Endothelial cell of umbilical vein (primary cell): ENCODE results near the gene SIRPG. TPM values are rescaled to one million over a fixed set of nuclear protein-coding genes. Genes with fewer than 3 reads are reported as not detected.

Experiments used
- BruUV-seq: library from RNA; stranded (reverse); fragments of 400-500 nt; replicated peaks from 2 replicates; lab custom pipeline; 2021; lab: Mats Ljungman, UMichigan
- CTCF ChIA-PET: fragments of 300-600, 350-600 bp; sonication (Branson Sonifier 250); formaldehyde crosslinking; loops from one replicate; lab custom pipeline; 2021; ENCODE audit warnings: antibody characterized with exemption, inconsistent platforms; lab: Charles Lee
- POLR2A ChIA-PET: fragments of 300-600, 350-600 bp; sonication (Branson Sonifier 250); formaldehyde crosslinking; loops from one replicate; lab custom pipeline; 2021; ENCODE audit warnings: antibody characterized with exemption, inconsistent platforms; lab: Charles Lee
- DNase-seq: peaks from one replicate; pipeline ENCODE4 v3.0.0-alpha.2; 2011; ENCODE audit warnings: low read depth, low spot score
- FAIRE-seq: peaks from 2 replicates; lab custom pipeline; 2011; peaks lifted over from hg19 to GRCh38; lab: Jason Lieb, UNC
- H2AFZ ChIP-seq: 2 replicates; pipeline ENCODE4 v1.6.0; 2012; ENCODE audit warnings: low read depth, low read length, control low read depth, inconsistent platforms
- H3K27ac ChIP-seq: 2 replicates; pipeline ENCODE4 v1.5.1; 2011; ENCODE audit warnings: low read depth, mild to moderate bottlenecking, control low read depth, low read length, moderate library complexity; ENCODE audit not compliant: insufficient read depth
- H3K27me3 ChIP-seq, 2 experiments: 2 replicates each; pipeline versions ENCODE4 v1.6.0 to v1.6.1; 2011; ENCODE audit warnings: low read length in 2 of 2, mixed read lengths in 1 of 2; ENCODE audit not compliant: control insufficient read depth in 2 of 2, insufficient read depth in 2 of 2
- H3K36me3 ChIP-seq, 2 experiments: 2 replicates in 1 of 2; 3 replicates in 1 of 2; pipeline ENCODE4 v1.5.1; 2011; ENCODE audit warnings: low read length in 2 of 2, mild to moderate bottlenecking in 1 of 2, moderate library complexity in 1 of 2; ENCODE audit not compliant: control insufficient read depth in 2 of 2, insufficient read depth in 2 of 2; ENCODE audit errors: extremely low read depth in 1 of 2
- H3K4me1 ChIP-seq: 3 replicates; pipeline ENCODE4 v1.5.1; 2011; ENCODE audit warnings: mild to moderate bottlenecking, low read length; ENCODE audit not compliant: control insufficient read depth, insufficient read depth; ENCODE audit errors: extremely low read depth
- H3K4me2 ChIP-seq: 2 replicates; pipeline ENCODE4 v1.6.1; 2011; ENCODE audit warnings: low read length, control low read depth, mixed read lengths; ENCODE audit not compliant: insufficient read depth
- H3K4me3 ChIP-seq, 3 experiments: fragments of 200-600 bp in 1 of 3; sonication (generic), shearing (Covaris generic) in 1 of 3; replicated peaks in 1 of 3; 2 replicates each; pipeline ENCODE4 v1.5.1; 2011 to 2016; ENCODE audit warnings: control low read depth in 3 of 3, low read length in 3 of 3, mild to moderate bottlenecking in 2 of 3, inconsistent platforms in 1 of 3, low read depth in 1 of 3, moderate library complexity in 1 of 3; ENCODE audit not compliant: insufficient read depth in 1 of 3
- H3K79me2 ChIP-seq: 2 replicates; pipeline ENCODE4 v1.6.0; 2012; ENCODE audit warnings: low read length, inconsistent platforms; ENCODE audit not compliant: control insufficient read depth, insufficient read depth
- H3K9ac ChIP-seq: replicated peaks from 2 replicates; pipeline ENCODE3; 2011; ENCODE audit warnings: low read length, control low read depth; ENCODE audit not compliant: insufficient read depth; ENCODE audit errors: extremely low read depth
- H3K9me1 ChIP-seq: replicated peaks from 3 replicates; pipeline ENCODE4 v1.6.0; 2011; ENCODE audit warnings: mild to moderate bottlenecking, low read length; ENCODE audit not compliant: control insufficient read depth, insufficient read depth; ENCODE audit errors: extremely low read depth
- H3K9me3 ChIP-seq: replicated peaks from 2 replicates; pipeline ENCODE4 v1.5.1; 2012; ENCODE audit warnings: low read length, inconsistent platforms; ENCODE audit not compliant: control insufficient read depth, insufficient read depth
- H4K20me1 ChIP-seq: replicated peaks from 2 replicates; pipeline ENCODE3; 2011; ENCODE audit warnings: mild to moderate bottlenecking, low read length; ENCODE audit not compliant: control insufficient read depth, insufficient read depth; ENCODE audit errors: extremely low read depth
- EZH2 ChIP-seq: IDR thresholded peaks from 2 replicates; pipeline ENCODE4 v1.6.1; 2012; ENCODE audit warnings: borderline replicate concordance, low read depth, mild to moderate bottlenecking, moderate library complexity, low read length, inconsistent platforms; ENCODE audit not compliant: severe bottlenecking
- GATA2 ChIP-seq: IDR thresholded peaks from 2 replicates; pipeline ENCODE4 v1.7.0; 2011; ENCODE audit warnings: low read depth, mild to moderate bottlenecking, moderate library complexity, mixed read lengths, low read length; ENCODE audit not compliant: insufficient read length, insufficient read depth
- JUN ChIP-seq: IDR thresholded peaks from 2 replicates; pipeline ENCODE4 v1.6.1; 2011; ENCODE audit warnings: borderline replicate concordance, low read depth; ENCODE audit not compliant: insufficient read length, insufficient read depth
- POLR2AphosphoS5 ChIP-seq: IDR thresholded peaks from 2 replicates; pipeline ENCODE4 v1.6.1; 2012; ENCODE audit warnings: low read depth, mild to moderate bottlenecking, control low read depth, low read length, moderate library complexity; ENCODE audit not compliant: insufficient read depth
- dilution Hi-C: fragments of 300-500 bp; cut with MboI; formaldehyde crosslinking; loops from one replicate; pipeline ENCODE4 v1.15.0; 2019; ENCODE audit warnings: low sequenced_read_pairs; ENCODE audit not compliant: extremely low pct_ligation_motif_present
- intact Hi-C: fragments of 100-400 bp; cut with micrococcal nuclease; formaldehyde crosslinking; loops from one replicate; pipeline ENCODE4 v1.10.0; 2022
- polyA plus RNA-seq, 4 experiments: library from polyadenylated mRNA; depleted of rRNA in 3 of 4; stranded (reverse) in 3 of 4; unstranded in 1 of 4; fragments of >200 nt; gene quantifications; 2 replicates each; pipeline versions ENCODE4 v1.2.1 to v1.2.3, GENCODE V29; 2011 to 2012; ENCODE audit warnings: missing spikeins in 1 of 4
- total RNA-seq: library from RNA; stranded (reverse); gene quantifications from 2 replicates; pipeline ENCODE4 v1.2.3, GENCODE V29; 2021
- TF ChIP-seq, protein P1 (sequence below): IDR thresholded peaks from 2 replicates; pipeline ENCODE4 v1.6.1; 2011; ENCODE audit not compliant: insufficient read depth, insufficient read length
- TF ChIP-seq, protein P2 (sequence below), 2 donors: IDR thresholded peaks; 1 replicate in 1 of 2; 2 replicates in 1 of 2; pipeline ENCODE4 v1.5.1; 2011; ENCODE audit warnings: low read length in 2 of 2, mild to moderate bottlenecking in 2 of 2, moderate library complexity in 2 of 2, control low read depth in 1 of 2, inconsistent platforms in 1 of 2, low read depth in 1 of 2; ENCODE audit not compliant: insufficient read depth in 1 of 2; ENCODE audit errors: extremely low read depth in 1 of 2

SIRPG gene
- total and polyA plus RNA-seq, 2 donors (not counting 3 experiments of a cell fraction or from before 2014, with no cell fraction given) = not detected

DNA sequence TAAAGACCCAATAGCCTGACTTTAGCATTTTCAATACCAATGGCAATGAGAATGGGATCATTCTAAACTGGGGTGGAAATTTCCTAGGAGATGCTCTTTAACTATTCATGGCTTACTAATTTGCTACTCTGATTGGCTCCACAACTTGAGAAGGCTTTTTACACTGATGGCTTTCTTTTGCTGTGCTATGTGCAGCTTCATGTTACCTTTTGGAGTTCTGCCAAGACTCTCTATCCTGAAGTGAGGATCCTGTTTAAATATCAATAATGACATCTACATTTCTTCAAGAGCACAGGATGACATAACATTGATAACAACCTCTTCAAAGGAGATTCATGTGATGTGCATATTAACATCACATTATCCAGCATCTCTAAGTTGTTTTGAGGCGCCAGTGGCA lies 43.4 kb upstream of the SIRPG start:
- H3K79me2 ChIP-seq = no peaks in the 10 kb centered on the region
- H3K4me2 ChIP-seq = no peak overlapping the region
- H3K9ac ChIP-seq = no peak overlapping the region
- H3K9me3 ChIP-seq = no peaks in the 10 kb centered on the region
- H3K27ac ChIP-seq = no peak overlapping the region
- FAIRE-seq = no peak
- dilution Hi-C loops (no loop called here), intact Hi-C loops (no loop called here)
- CTCF ChIA-PET = no interaction called here
- H4K20me1 ChIP-seq = no peaks in the 10 kb centered on the region
- BruUV-seq = no TSS peak
- no peaks in the 10 kb centered on the region for H3K4me1 ChIP-seq
- TF ChIP-seq GATA2 = no peak
- TF ChIP-seq, protein P1, sequence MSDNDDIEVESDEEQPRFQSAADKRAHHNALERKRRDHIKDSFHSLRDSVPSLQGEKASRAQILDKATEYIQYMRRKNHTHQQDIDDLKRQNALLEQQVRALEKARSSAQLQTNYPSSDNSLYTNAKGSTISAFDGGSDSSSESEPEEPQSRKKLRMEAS = no peak
- no peak for TF ChIP-seq JUN
- H3K4me3 ChIP-seq = no peak overlapping the region
- no peaks in the 10 kb centered on the region for H3K9me1 ChIP-seq
- POLR2A ChIA-PET = no interaction called here
- no peaks in the 10 kb centered on the region for H3K36me3 ChIP-seq
- H3K27me3 ChIP-seq = peaks cover 6 to 24% of the 10 kb centered on the region in 2 experiments
- H2AFZ ChIP-seq = no peak overlapping the region
- no peak for DNase-seq

DNA sequence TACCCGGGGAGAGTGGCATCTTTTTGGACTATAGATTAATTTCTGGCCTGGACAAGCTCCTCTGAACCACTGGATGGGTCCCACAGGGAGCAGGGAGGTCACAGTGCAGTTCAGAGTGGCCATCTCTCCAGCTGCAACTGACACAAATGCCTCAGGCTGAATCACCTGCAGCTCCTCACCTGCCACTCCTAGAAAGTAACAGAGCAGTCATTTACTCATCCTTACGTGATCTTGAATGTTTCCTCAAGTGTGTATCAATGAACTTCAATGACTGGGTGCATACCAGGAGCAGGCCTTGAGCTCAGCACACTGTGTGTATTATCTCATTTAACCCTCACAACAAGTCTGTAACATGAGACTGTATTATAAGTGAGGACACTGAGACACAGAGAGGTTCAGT lies 40.0 kb upstream of the SIRPG start:
- POLR2A ChIA-PET = no interaction called here
- H3K4me1 ChIP-seq = no peaks in the 10 kb centered on the region
- BruUV-seq = no TSS peak
- CTCF ChIA-PET = interaction anchor here (0.9 to 1.6 kb wide), 2 partner anchors 80 to 194 kb away, joined by 3 to 4 read pairs; no protein-coding TSS in a partner anchor
- H3K79me2 ChIP-seq = no peaks in the 10 kb centered on the region
- H2AFZ ChIP-seq = no peak overlapping the region
- no peak overlapping the region for H3K4me2 ChIP-seq
- dilution Hi-C loops = no loop called here
- H4K20me1 ChIP-seq = no peaks in the 10 kb centered on the region
- H3K9me1 ChIP-seq = no peaks in the 10 kb centered on the region
- intact Hi-C loops = no loop called here
- H3K9me3 ChIP-seq = no peaks in the 10 kb centered on the region
- no peak overlapping the region for H3K27ac ChIP-seq
- FAIRE-seq (no peak), DNase-seq (no peak)
- no peak for TF ChIP-seq GATA2
- no peak for TF ChIP-seq EZH2
- TF ChIP-seq POLR2AphosphoS5 = no peak
- TF ChIP-seq, protein P2, sequence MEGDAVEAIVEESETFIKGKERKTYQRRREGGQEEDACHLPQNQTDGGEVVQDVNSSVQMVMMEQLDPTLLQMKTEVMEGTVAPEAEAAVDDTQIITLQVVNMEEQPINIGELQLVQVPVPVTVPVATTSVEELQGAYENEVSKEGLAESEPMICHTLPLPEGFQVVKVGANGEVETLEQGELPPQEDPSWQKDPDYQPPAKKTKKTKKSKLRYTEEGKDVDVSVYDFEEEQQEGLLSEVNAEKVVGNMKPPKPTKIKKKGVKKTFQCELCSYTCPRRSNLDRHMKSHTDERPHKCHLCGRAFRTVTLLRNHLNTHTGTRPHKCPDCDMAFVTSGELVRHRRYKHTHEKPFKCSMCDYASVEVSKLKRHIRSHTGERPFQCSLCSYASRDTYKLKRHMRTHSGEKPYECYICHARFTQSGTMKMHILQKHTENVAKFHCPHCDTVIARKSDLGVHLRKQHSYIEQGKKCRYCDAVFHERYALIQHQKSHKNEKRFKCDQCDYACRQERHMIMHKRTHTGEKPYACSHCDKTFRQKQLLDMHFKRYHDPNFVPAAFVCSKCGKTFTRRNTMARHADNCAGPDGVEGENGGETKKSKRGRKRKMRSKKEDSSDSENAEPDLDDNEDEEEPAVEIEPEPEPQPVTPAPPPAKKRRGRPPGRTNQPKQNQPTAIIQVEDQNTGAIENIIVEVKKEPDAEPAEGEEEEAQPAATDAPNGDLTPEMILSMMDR (IDR thresholded peaks at IDR 0.05; ENCODE audit: extremely low read depth in 1 of 2, insufficient read depth in 1 of 2, low read depth in 1 of 2, low read length in 2 of 2) = no peak
- no peak for TF ChIP-seq JUN
- no peak overlapping the region for H3K9ac ChIP-seq
- no peaks in the 10 kb centered on the region for H3K36me3 ChIP-seq
- H3K4me3 ChIP-seq = no peak overlapping the region
- H3K27me3 ChIP-seq = peaks cover 6 to 24% of the 10 kb centered on the region in 2 experiments
